Mesenchymal stem cell (in vitro differentiated cells and primary cell): Measurements from ENCODE around the gene PATE2.

Source experiments
- DNase-seq: peaks from one replicate; pipeline ENCODE4 v3.0.0-alpha.2; 2013
- H2AFZ ChIP-seq: one replicate; pipeline ENCODE4 v1.6.1; 2013; ENCODE audit warnings: low read depth, mild to moderate bottlenecking, control low read depth, inconsistent platforms, low read length, moderate library complexity
- H2AK5ac ChIP-seq: 2 replicates; pipeline ENCODE4 v1.6.1; 2013; ENCODE audit warnings: low read length, moderate library complexity, mild to moderate bottlenecking, inconsistent platforms; ENCODE audit not compliant: severe bottlenecking
- H2BK120ac ChIP-seq: one replicate; pipeline ENCODE4 v1.6.1; 2013; ENCODE audit warnings: low read depth, mild to moderate bottlenecking, inconsistent platforms, low read length, moderate library complexity
- H2BK12ac ChIP-seq, 2 experiments: one replicate each; pipeline ENCODE4 v1.6.1; 2013; ENCODE audit warnings: inconsistent platforms in 2 of 2, low read length in 2 of 2, mild to moderate bottlenecking in 2 of 2, moderate library complexity in 2 of 2, control low read depth in 1 of 2
- H2BK15ac ChIP-seq: one replicate; pipeline ENCODE4 v1.6.1; 2013; ENCODE audit warnings: mild to moderate bottlenecking, low read depth, inconsistent platforms; ENCODE audit not compliant: poor library complexity, severe bottlenecking
- H2BK5ac ChIP-seq: 2 replicates; pipeline ENCODE4 v1.6.1; 2013; ENCODE audit warnings: low read depth, mild to moderate bottlenecking, low read length, control low read depth, inconsistent platforms; ENCODE audit not compliant: poor library complexity, severe bottlenecking
- H3K14ac ChIP-seq, 2 experiments: one replicate each; pipeline ENCODE4 v1.6.1; 2013; ENCODE audit warnings: inconsistent platforms in 2 of 2, low read length in 2 of 2, control low read depth in 1 of 2, mild to moderate bottlenecking in 1 of 2, moderate library complexity in 1 of 2
- H3K18ac ChIP-seq, 2 experiments: one replicate each; pipeline ENCODE4 v1.6.1; 2013; ENCODE audit warnings: inconsistent platforms in 2 of 2, low read length in 2 of 2, control low read depth in 1 of 2, low read depth in 1 of 2, mild to moderate bottlenecking in 1 of 2
- H3K23ac ChIP-seq, 2 experiments: one replicate each; pipeline ENCODE4 v1.6.1; 2013; ENCODE audit warnings: inconsistent platforms in 2 of 2, low read length in 2 of 2, mild to moderate bottlenecking in 2 of 2, moderate library complexity in 2 of 2, control low read depth in 1 of 2
- H3K27ac ChIP-seq: 2 replicates; pipeline ENCODE4 v1.5.1; 2013; ENCODE audit warnings: mild to moderate bottlenecking, moderate library complexity, low read length, control low read depth, inconsistent platforms; ENCODE audit not compliant: poor library complexity, severe bottlenecking
- H3K27me3 ChIP-seq, 2 experiments: 2 replicates each; pipeline versions ENCODE4 v1.6.1 to v1.7.0; 2013; ENCODE audit warnings: low read length in 2 of 2, mild to moderate bottlenecking in 2 of 2, moderate library complexity in 2 of 2, control low read depth in 1 of 2, inconsistent platforms in 1 of 2; ENCODE audit not compliant: control insufficient read depth in 1 of 2, insufficient read depth in 1 of 2
- H3K36me3 ChIP-seq, 2 experiments: 2 replicates each; pipeline versions ENCODE4 v1.6.1 to v1.7.0; 2013; ENCODE audit warnings: low read length in 2 of 2, control low read depth in 1 of 2, inconsistent platforms in 1 of 2, low read depth in 1 of 2, mild to moderate bottlenecking in 1 of 2; ENCODE audit not compliant: insufficient read depth in 2 of 2, control insufficient read depth in 1 of 2
- H3K4ac ChIP-seq, 2 experiments: one replicate each; pipeline ENCODE4 v1.6.1; 2013; ENCODE audit warnings: inconsistent platforms in 2 of 2, low read length in 2 of 2, mild to moderate bottlenecking in 2 of 2, moderate library complexity in 2 of 2, control low read depth in 1 of 2, low read depth in 1 of 2
- H3K4me1 ChIP-seq: 2 replicates; pipeline ENCODE4 v1.6.1; 2013; ENCODE audit warnings: low read depth, low read length, control low read depth; ENCODE audit not compliant: control insufficient read depth, insufficient read depth
- H3K4me2 ChIP-seq: 2 replicates; pipeline ENCODE4 v1.6.1; 2013; ENCODE audit warnings: low read length, mild to moderate bottlenecking, inconsistent platforms; ENCODE audit not compliant: poor library complexity, severe bottlenecking
- H3K4me3 ChIP-seq, 2 experiments: 2 replicates each; pipeline versions ENCODE4 v1.5.1 to v1.7.0; 2013; ENCODE audit warnings: low read length in 2 of 2, mild to moderate bottlenecking in 2 of 2, control low read depth in 1 of 2, low read depth in 1 of 2; ENCODE audit not compliant: insufficient read depth in 1 of 2
- H3K79me1 ChIP-seq: replicated peaks from 2 replicates; pipeline ENCODE4 v1.6.1; 2013; ENCODE audit warnings: mild to moderate bottlenecking, control low read depth, low read length, inconsistent platforms; ENCODE audit not compliant: poor library complexity, severe bottlenecking
- H3K9ac ChIP-seq: 2 replicates; pipeline ENCODE4 v1.7.0; 2013; ENCODE audit warnings: mild to moderate bottlenecking, low read length, moderate library complexity
- H3K9me3 ChIP-seq: 2 replicates; pipeline ENCODE4 v1.7.0; 2013; ENCODE audit warnings: mild to moderate bottlenecking, low read length; ENCODE audit not compliant: control insufficient read depth
- H4K8ac ChIP-seq: one replicate; pipeline ENCODE4 v1.6.1; 2013; ENCODE audit warnings: inconsistent platforms, mild to moderate bottlenecking, low read length, moderate library complexity
- H4K91ac ChIP-seq: one replicate; pipeline ENCODE4 v1.6.1; 2013; ENCODE audit warnings: mild to moderate bottlenecking, low read length, inconsistent platforms
- WGBS: methylation state at CpG from one replicate; pipeline ENCODE4 v1.1.7; 2013; ENCODE audit warnings: mixed read lengths; 5-methylcytosine and 5-hydroxymethylcytosine counted together

The PATE2 gene

DNA sequence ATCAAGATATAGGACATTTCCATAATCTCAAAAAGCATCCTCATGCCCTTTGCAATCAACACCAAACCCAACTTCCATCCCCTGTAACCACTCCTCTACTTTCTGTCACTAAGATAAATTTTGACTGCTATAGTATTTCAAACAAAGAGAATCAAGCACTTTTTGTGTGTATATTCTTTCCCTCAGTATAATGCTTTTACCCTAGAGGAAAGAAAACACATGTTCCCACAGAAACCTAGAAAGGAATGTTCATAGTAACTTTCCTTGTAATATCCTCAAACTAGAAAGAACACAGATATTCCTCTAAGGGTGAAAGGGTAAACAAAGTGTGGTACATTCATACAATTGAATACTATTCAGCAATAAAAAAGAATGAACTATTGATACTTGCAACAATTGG lies 38.0 kb downstream of the PATE2 start:
- DNase-seq = no peak
- Histone ChIP-seq H2BK12ac (no peak overlapping the region), H2BK120ac (no peak overlapping the region), H3K9me3 (peaks cover 4% of the 10 kb centered on the region), H3K27me3 (peaks cover 6 to 18% of the 10 kb centered on the region in 2 experiments), H3K23ac (no peak overlapping the region), H2AFZ (no peak overlapping the region), H3K18ac (no peak overlapping the region), H3K14ac (no peak overlapping the region), H2BK15ac (no peak overlapping the region), H3K4ac (no peak overlapping the region), H3K9ac (no peak overlapping the region), H3K27ac (no peak overlapping the region), H2BK5ac (no peak overlapping the region), H3K79me1 (no peaks in the 10 kb centered on the region), H2AK5ac (no peak overlapping the region), H4K91ac (no peak overlapping the region), H3K36me3 (no peaks in the 10 kb centered on the region), H4K8ac (no peak overlapping the region), H3K4me3 (no peak overlapping the region), H3K4me1 (no peaks in the 10 kb centered on the region), H3K4me2 (no peak overlapping the region)

DNA sequence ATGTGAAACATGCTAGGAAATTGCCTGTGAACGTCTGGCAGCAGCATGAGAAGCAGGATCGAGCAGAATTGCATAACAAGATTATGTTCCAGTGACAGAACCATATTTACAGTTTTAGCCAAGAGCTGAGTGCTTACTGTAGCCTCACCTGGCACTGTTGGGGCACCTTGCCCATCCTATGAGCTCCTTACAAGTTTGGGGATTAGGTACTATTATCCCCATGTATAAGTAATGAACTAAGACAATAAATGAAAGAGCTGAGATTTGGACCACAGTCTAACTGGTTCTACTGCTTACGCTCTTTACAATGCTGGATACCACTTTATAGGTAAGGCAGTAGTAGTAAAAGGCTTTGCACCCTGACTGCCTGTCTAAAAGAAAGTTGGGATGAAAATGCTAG lies 49.7 kb downstream of the PATE2 start:
- no peak for DNase-seq
- H4K8ac ChIP-seq = no peak overlapping the region
- H4K91ac ChIP-seq = no peak overlapping the region
- no peak overlapping the region for H3K14ac ChIP-seq
- no peak overlapping the region for H2AFZ ChIP-seq
- no peak overlapping the region for H3K4me2 ChIP-seq
- no peak overlapping the region for H3K9ac ChIP-seq
- H3K4ac ChIP-seq = no peak overlapping the region
- H3K4me1 ChIP-seq = no peaks in the 10 kb centered on the region
- no peak overlapping the region for H2BK15ac ChIP-seq
- no peak overlapping the region for H3K27ac ChIP-seq
- H2BK5ac ChIP-seq = no peak overlapping the region
- H3K9me3 ChIP-seq = no peaks in the 10 kb centered on the region
- no peaks in the 10 kb centered on the region for H3K36me3 ChIP-seq
- no peak overlapping the region for H2BK12ac ChIP-seq
- H3K23ac ChIP-seq = no peak overlapping the region
- H2AK5ac ChIP-seq = no peak overlapping the region
- peaks cover 13 to 16% of the 10 kb centered on the region in 2 experiments for H3K27me3 ChIP-seq
- H3K79me1 ChIP-seq = no peaks in the 10 kb centered on the region
- H3K4me3 ChIP-seq = no peak overlapping the region
- 71% methylated on average over 3 of the region's 3 CpGs for WGBS
- H3K18ac ChIP-seq = no peak overlapping the region
- no peak overlapping the region for H2BK120ac ChIP-seq
